Adrenal gland (tissue), 12 donors: ENCODE results near the gene CASP9. TPM values are rescaled to one million over a fixed set of nuclear protein-coding genes. Genes with fewer than 3 reads are reported as not detected.
"Not testable (repeated sequence)": the region's sequence is repeated elsewhere in the genome, so short reads cannot be mapped to it uniquely, and the experiment has no call there.

ENCODE experiments used
- DNase-seq, 7 donors: peaks; one replicate each; pipeline ENCODE4 v3.0.0-alpha.2; 2019 to 2020
- H3K27ac ChIP-seq, 5 donors: fragments of 200-600 bp; sonication (generic) in 4 of 5; 1 replicate in 3 of 5; 2 replicates in 2 of 5; pipeline versions ENCODE4 v1.5.1 to v1.8.0; 2016 to 2020; ENCODE audit warnings: mild to moderate bottlenecking in 1 of 5
- H3K27me3 ChIP-seq: fragments of 200-600 bp; 2 replicates; pipeline ENCODE4 v1.8.0; 2021
- H3K36me3 ChIP-seq, 2 donors: fragments of 200-600 bp; replicated peaks in 1 of 2; 1 replicate in 1 of 2; 2 replicates in 1 of 2; pipeline versions ENCODE4 v1.5.1 to v1.8.0; 2018 to 2022
- H3K4me1 ChIP-seq, 2 donors: fragments of 200-600 bp; replicated peaks in 1 of 2; 1 replicate in 1 of 2; 2 replicates in 1 of 2; pipeline versions ENCODE4 v1.5.1 to v1.8.0; 2018 to 2021
- H3K4me3 ChIP-seq, 4 donors: fragments of 200-600 bp; sonication (generic) in 3 of 4; one replicate each; pipeline ENCODE4 v1.5.1; 2016 to 2018
- H3K9me3 ChIP-seq, 3 donors: fragments of 200-600 bp; sonication (generic) in 1 of 3; replicated peaks in 1 of 3; 1 replicate in 2 of 3; 2 replicates in 1 of 3; pipeline versions ENCODE4 v1.5.1 to v1.8.0; 2016 to 2021
- POLR2A ChIP-seq, 2 donors: fragments of 450-650 bp; IDR thresholded peaks; one replicate each; pipeline ENCODE4 v1.6.1; 2017; ENCODE audit warnings: antibody characterized with exemption in 2 of 2, mild to moderate bottlenecking in 2 of 2, moderate library complexity in 1 of 2
- whole genome bisulfite sequencing, 4 donors: extraction: QIAGEN DNeasy Blood & Tissue Kit in 2 of 4; methylation state at CpG; one replicate each; pipeline versions ENCODE4 v1.1.5 to v1.1.7; 2013 to 2017; 5-methylcytosine and 5-hydroxymethylcytosine counted together
- intact Hi-C, 2 donors: fragments of 100-400 bp; cut with DNase I; formaldehyde crosslinking; loops; one replicate each; pipeline versions ENCODE4 v1.14.1 to v1.15.0; 2022 to 2023
- polyA plus RNA-seq, 3 donors: library from polyadenylated mRNA; stranded (reverse); fragments of 200-250 nt in 2 of 3; fragments of 350-450 nt in 1 of 3; fragmentation: Illumina TruSeq in 1 of 3; extraction: RNeasy Lipid Tissue Mini Kit (QIAGEN cat#74804) in 1 of 3; gene quantifications; one replicate each; pipeline ENCODE4 v1.2.3, GENCODE V29; 2013 to 2014
- total RNA-seq, 9 donors: library from RNA; depleted of rRNA in 4 of 9; stranded (reverse); fragments of >200 nt in 4 of 9; fragments of 120-200 nt in 1 of 9; fragmentation: NEBNext Ultra II Directional in 1 of 9; extraction: Animal tissue kit (Norgen Biotek cat#: 25700) in 1 of 9; gene quantifications; one replicate each; pipeline versions ENCODE4 v1.1.0 to v1.2.4, GENCODE V29; 2013 to 2023
- TF ChIP-seq, protein P1 (sequence below), 6 experiments: fragments of 450-650 bp in 4 of 6; fragments of 200-600 bp in 2 of 6; sonication (generic) in 1 of 6; IDR thresholded peaks; 1 replicate in 5 of 6; 2 replicates in 1 of 6; pipeline versions ENCODE4 v1.5.1 to v1.8.0; 2016 to 2021; ENCODE audit warnings: antibody characterized with exemption in 6 of 6, mild to moderate bottlenecking in 2 of 6, moderate library complexity in 1 of 6
- donor health status: healthy with polysubstance abuse.
- donor health status: Bipolar disorder and iron deficiency.
- donor health status: DM: yes; HTN: yes; CAD: no.
- donor health status: DM: no; HTN: no; CAD: no.
- donor health status: DM: no; HTN: no; CAD: no.
- donor health status: DM: yes; HTN: yes; CAD: no.

The CASP9 gene
- total and polyA plus RNA-seq, 12 donors: 16.1 to 132 (median 28.3) TPM

DNA sequence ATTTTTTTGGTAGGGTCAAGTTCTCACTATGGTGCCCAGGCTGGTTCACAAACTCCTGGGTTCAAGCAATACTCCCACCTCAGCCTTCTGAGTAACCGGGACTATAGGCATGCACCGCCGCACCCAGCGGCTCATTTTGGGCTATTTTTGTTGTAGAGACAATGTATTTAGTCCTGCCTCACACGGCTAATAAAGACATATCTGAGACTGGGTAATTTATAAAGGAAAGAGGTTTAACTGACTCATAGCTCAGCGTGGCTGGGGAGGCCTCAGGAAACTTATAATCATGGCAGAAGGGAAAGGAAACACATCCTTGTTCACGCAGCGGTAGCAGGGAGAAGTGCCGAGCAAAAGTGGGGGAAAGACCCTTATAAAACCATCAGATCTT lies 63.3 kb downstream of the CASP9 start:
- no peak for DNase-seq
- no peaks in the 10 kb centered on the region for H3K36me3 ChIP-seq
- 83 to 87% (median 84%) methylated on average over 9 of the region's 9 CpGs for WGBS, 4 donors
- no peak overlapping the region for H3K4me3 ChIP-seq
- no peak for TF ChIP-seq POLR2A (IDR thresholded peaks at IDR 0.05)
- TF ChIP-seq, protein P1, sequence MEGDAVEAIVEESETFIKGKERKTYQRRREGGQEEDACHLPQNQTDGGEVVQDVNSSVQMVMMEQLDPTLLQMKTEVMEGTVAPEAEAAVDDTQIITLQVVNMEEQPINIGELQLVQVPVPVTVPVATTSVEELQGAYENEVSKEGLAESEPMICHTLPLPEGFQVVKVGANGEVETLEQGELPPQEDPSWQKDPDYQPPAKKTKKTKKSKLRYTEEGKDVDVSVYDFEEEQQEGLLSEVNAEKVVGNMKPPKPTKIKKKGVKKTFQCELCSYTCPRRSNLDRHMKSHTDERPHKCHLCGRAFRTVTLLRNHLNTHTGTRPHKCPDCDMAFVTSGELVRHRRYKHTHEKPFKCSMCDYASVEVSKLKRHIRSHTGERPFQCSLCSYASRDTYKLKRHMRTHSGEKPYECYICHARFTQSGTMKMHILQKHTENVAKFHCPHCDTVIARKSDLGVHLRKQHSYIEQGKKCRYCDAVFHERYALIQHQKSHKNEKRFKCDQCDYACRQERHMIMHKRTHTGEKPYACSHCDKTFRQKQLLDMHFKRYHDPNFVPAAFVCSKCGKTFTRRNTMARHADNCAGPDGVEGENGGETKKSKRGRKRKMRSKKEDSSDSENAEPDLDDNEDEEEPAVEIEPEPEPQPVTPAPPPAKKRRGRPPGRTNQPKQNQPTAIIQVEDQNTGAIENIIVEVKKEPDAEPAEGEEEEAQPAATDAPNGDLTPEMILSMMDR (IDR thresholded peaks at IDR 0.05): no peak
- H3K27me3 ChIP-seq: no peaks in the 10 kb centered on the region
- H3K9me3 ChIP-seq: no peaks in the 10 kb centered on the region
- H3K4me1 ChIP-seq: peaks cover 0 to 26% of the 10 kb centered on the region in 2 donors
- H3K27ac ChIP-seq: peak overlapping the region in 1 of 5 donors; percentile 37
- intact Hi-C loops: no loop called here

DNA sequence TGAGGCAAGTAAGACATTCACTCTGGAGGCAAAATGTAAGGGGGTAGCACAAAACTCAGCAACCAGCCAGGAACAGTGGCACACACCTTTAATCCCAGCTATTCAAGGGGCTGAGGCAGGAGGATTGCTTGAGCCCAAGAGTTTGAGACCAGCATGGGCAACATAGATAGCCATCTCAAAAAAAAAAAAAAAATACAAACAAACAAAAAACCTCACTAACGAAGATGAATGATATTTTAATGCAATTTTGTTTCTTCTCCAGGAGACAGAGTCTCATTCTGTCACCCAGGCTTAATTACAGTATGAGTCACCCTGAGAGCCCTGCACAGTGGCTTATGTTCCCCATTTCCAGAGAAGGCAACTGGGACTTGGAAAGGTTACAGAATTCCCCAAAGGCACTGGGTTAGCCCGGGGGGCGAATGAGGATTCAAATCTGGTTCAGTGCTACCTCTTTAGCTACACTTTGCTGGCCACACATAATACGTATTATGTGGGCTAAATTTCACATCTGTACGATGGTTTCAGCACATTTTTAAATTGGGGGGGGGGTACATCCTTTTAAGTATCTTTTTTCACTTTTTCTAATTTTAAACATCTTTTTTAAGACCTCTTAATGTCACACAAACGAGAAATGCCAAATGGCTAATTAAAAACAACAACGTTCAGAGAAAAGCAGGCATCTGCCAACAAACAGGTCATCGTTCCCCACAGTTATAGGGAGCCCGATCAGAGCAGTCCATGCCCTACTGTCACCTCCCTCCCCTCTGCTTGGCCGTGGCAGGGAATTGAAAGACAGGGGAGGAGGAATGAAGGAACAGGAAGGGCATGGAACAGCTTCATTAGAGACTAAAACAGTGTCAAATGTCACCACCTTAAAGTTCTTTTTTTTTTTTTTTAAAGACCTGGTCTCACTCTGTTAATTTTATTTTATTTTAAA lies 64.0 kb downstream of the CASP9 start:
- Histone ChIP-seq H3K9me3 (no peaks in the 10 kb centered on the region), H3K27me3 (no peaks in the 10 kb centered on the region), H3K27ac (peak overlapping the region in 1 of 5 donors; percentile 37), H3K4me1 (peaks cover 0 to 26% of the 10 kb centered on the region in 2 donors), H3K4me3 (no peak overlapping the region), H3K36me3 (no peaks in the 10 kb centered on the region)
- no peak for TF ChIP-seq POLR2A (IDR thresholded peaks at IDR 0.05)
- TF ChIP-seq, protein P1 (IDR thresholded peaks at IDR 0.05): no peak
- intact Hi-C loops: no loop called here
- DNase-seq: peak in 3 of 7 donors; percentile 40 to 68 (median 41)
- WGBS, 4 donors: 45 to 51% (median 48%) methylated on average over 10 of the region's 10 CpGs

DNA sequence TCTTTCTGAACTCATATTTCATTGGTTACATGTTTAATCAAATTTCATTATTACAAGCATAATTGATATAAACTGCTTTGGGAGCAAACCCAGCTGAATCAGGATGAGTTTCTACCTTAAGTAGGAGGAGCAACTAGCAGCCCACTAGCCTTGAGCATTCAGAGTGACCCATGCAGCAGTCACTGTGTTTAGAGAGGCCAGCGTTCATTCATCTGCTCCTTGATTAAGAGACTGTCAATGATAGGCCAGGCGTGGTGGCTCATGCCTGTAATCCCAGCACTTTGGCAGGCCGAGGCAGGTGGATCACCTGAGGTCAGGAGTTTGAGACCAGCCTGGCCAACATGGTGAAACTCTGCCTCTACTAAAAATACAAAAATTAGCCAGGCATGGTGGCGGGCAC lies 65.6 kb downstream of the CASP9 start:
- 51 to 79% (median 60%) methylated on average over 3 to 4 of the region's 4 CpGs for WGBS, 4 donors
- intact Hi-C loops: not testable (repeated sequence)

DNA sequence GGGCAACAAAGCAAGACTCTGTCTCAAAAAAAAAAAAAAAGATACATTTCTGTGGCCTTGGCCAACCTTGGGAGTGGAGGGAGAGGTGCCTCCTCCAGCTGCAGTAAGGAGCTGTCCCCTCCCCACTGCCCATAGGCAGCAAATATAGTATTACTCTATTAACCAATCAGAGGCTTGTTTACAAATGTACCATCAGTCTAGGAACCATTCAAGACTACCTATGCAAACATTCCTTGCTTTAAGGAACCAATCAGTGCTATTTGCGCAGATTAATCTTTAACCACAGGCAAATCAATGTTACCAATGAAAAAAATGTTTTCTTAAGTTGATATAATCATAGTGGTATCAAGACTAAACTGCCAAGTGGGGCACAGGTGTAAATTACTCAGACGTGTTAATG lies 66.4 kb downstream of the CASP9 start:
- Histone ChIP-seq H3K4me1 (peaks cover 0 to 19% of the 10 kb centered on the region in 2 donors), H3K27me3 (no peaks in the 10 kb centered on the region), H3K4me3 (no peak overlapping the region), H3K36me3 (no peaks in the 10 kb centered on the region), H3K9me3 (no peaks in the 10 kb centered on the region), H3K27ac (peak overlapping the region in 1 of 5 donors; percentile 56)
- DNase-seq: no peak
- intact Hi-C loops: no loop called here
- WGBS, 4 donors: 80 to 86% (median 85%) methylated on average over 2 of the region's 2 CpGs
- TF ChIP-seq, protein P1 (IDR thresholded peaks at IDR 0.05): no peak
- no peak for TF ChIP-seq POLR2A (IDR thresholded peaks at IDR 0.05)

More for the DNA sequence above, 65.6 kb downstream of the CASP9 start:
- H3K4me1 ChIP-seq: peaks cover 0 to 19% of the 10 kb centered on the region in 2 donors
- DNase-seq: peak in 6 of 7 donors; percentile 45 to 77 (median 62)
- not testable (repeated sequence) for H3K27me3 ChIP-seq, H3K36me3 ChIP-seq, H3K9me3 ChIP-seq, H3K4me3 ChIP-seq
- peak overlapping the region in 2 of 5 donors; percentile 40 to 56 for H3K27ac ChIP-seq
